ENCODE data around the gene FOS. TPM values are rescaled to one million over a fixed set of nuclear protein-coding genes. Genes with fewer than 3 reads are reported as not detected.

Gene FOS
- total and polyA plus RNA-seq, 2 of the 4 experiments (the other 2 are of a cell fraction), result 53.6 to 171 TPM

DNA sequence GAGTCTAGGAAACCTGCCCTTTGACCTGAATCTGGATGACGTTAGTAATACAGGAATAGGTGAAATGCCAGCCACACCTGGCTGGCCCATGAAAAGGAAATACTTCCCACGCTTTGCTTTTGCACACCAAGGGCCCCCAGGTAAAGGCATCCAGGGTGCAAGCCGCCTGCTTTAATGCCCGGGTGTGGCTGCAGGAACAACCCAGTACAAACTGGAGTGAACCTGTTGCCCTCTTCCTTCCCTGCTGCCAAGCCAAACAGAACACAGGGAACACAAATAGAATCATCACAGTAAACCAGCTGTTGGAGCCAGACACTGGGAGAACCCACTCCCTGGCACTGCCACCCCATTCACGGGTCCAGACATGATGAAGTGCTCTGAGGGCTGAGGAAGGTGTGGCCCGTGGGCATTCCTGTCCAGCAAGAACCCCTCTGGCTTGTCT lies 24.2 kb upstream of the FOS start:
- Histone ChIP-seq H2AK9ac (replicated peaks; ENCODE audit: low read depth, low read length, poor library complexity) (no peak overlapping the region), H3K79me1 (ENCODE audit: low read depth in 1 of 2, low read length in 2 of 2) (peaks cover 0 to 5% of the 10 kb centered on the region in 2 experiments; a peak in 1 of 4 replicates), H4K5ac (ENCODE audit: low read depth, low read length) (no peak overlapping the region), H3K4me3 (ENCODE audit: insufficient read depth, low read depth, low read length) (no peak overlapping the region), H3K9ac (ENCODE audit: low read depth, low read length) (no peak overlapping the region), H3K27me3 (ENCODE audit: control insufficient read depth, insufficient read depth, low read length) (no peaks in the 10 kb centered on the region; the same call in 1 of the 2 replicates), H4K8ac (ENCODE audit: low read depth in 2 of 2, low read length in 2 of 2) (no peak overlapping the region), H4K91ac (ENCODE audit: insufficient read depth, low read depth, low read length) (no peak overlapping the region), H3K9me3 (ENCODE audit: control insufficient read depth, insufficient read depth, low read length) (no peaks in the 10 kb centered on the region), H3K36me3 (ENCODE audit: control insufficient read depth, insufficient read depth, low read length) (no peaks in the 10 kb centered on the region), H2BK5ac (ENCODE audit: low read depth, low read length, poor library complexity, severe bottlenecking) (no peak overlapping the region), H3K18ac (ENCODE audit: low read depth, low read length) (no peak overlapping the region), H3K9me1 (ENCODE audit: insufficient read depth, low read length) (peaks cover 3% of the 10 kb centered on the region; the same call in 1 of the 2 replicates), H2AFZ (replicated peaks; ENCODE audit: low read length, poor library complexity) (no peak overlapping the region), H3K56ac (ENCODE audit: extremely low read depth, insufficient read depth, low read length) (no peak overlapping the region), H4K20me1 (ENCODE audit: insufficient read depth, low read length) (no peaks in the 10 kb centered on the region), H3K4me1 (ENCODE audit: control insufficient read depth, insufficient read depth, low read length) (peaks cover 7% of the 10 kb centered on the region), H3K14ac (replicated peaks; ENCODE audit: low read depth, low read length) (no peak overlapping the region), H2AK5ac (ENCODE audit: low read depth, low read length) (no peak overlapping the region), H3K27ac (ENCODE audit: insufficient read depth, low read length) (no peak overlapping the region), H3K4ac (ENCODE audit: low read depth, low read length) (no peak overlapping the region), H3K4me2 (ENCODE audit: low read depth, low read length) (no peak overlapping the region), H3K23ac (ENCODE audit: low read depth, low read length) (no peak overlapping the region), H2BK120ac (ENCODE audit: low read depth, low read length) (no peak overlapping the region), H2BK15ac (ENCODE audit: low read depth, low read length) (no peak overlapping the region), H2BK20ac (ENCODE audit: low read depth, low read length) (no peak overlapping the region)
- POLR2A ChIA-PET (ENCODE audit: unreplicated experiment), result no interaction called here
- no TSS peak for BruUV-seq (replicated peaks)
- in situ Hi-C loops (cut with MboI; ENCODE audit: low sequenced_read_pairs), result no loop called here
- ATAC-seq (ENCODE audit: low read depth) (no peak), DNase-seq (no peak)
- TF ChIP-seq MXI1 (IDR thresholded peaks at IDR 0.05; ENCODE audit: borderline replicate concordance, low read depth, low read length), result no peak
- WGBS, 2 experiments (ENCODE audit: extremely low coverage in 2 of 2, insufficient read length in 1 of 2), result 60% methylated on average over 1 of the region's 6 CpGs; no CpG with 5 or more reads in 1 of the 2 experiments
- intact Hi-C loops (cut with micrococcal nuclease), result no loop called here
- CTCF ChIA-PET, result no interaction called here
- dilution Hi-C loops (cut with HindIII; ENCODE audit: low sequenced_read_pairs, unreplicated experiment), result no loop called here

All from IMR-90 (cell line).